ENCODE data around the gene EOMES. TPM values are rescaled to one million over a fixed set of nuclear protein-coding genes. Genes with fewer than 3 reads are reported as not detected.

The EOMES gene
- total and polyA plus RNA-seq, 2 experiments from 2014 or later = not detected

DNA sequence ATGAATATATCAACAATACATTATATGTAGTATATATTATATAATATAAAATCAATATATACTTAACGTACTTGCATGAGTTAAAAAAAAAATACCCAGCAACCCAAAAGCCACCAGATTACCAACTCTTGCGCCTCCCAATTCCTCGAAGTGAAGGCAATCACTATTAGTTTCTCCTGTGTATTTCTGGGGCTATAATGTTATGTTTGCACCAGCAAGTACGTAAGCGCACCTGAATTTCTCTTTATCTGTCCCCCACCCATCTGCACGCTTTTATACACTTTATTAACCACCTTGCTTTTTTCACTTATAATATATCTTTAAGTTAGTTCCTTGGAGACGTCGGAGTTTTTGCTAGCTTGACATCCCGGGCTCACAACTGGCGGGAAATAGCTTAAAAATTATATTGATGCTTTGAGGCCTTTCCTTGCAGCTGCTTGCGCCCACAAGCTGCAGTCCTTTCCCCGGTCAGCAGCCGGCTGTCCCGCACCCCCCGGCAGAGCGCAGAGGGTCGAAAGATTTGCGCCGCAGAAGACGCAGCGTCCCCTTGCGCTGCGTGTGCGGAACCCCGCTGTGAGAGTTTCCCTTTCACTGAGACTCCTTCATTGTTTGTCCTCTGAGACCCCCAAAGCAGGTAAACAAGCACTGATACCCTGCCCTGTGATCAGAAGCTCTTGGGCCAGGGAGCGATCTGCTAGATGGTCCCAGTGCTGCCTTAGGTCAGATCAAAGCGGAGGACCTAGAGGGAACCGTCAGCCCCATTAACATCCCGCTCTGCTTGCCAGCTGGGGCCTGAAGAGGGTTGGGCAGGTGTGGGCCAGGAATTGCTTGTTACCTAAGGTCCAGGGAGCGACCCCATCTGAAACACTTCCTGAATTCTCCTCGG lies 8.9 kb upstream of the EOMES start:
- H3K9me2 ChIP-seq (replicated peaks; ENCODE audit: insufficient read depth) = no peaks in the 10 kb centered on the region
- TF ChIP-seq EZH2phosphoT487 (IDR thresholded peaks at IDR 0.05; ENCODE audit: low read depth, severe bottlenecking, unreplicated experiment) = no peak
- peak; percentile 89 for TF ChIP-seq EZH2 (IDR thresholded peaks at IDR 0.05; ENCODE audit: borderline replicate concordance)
- TF ChIP-seq, protein P1, sequence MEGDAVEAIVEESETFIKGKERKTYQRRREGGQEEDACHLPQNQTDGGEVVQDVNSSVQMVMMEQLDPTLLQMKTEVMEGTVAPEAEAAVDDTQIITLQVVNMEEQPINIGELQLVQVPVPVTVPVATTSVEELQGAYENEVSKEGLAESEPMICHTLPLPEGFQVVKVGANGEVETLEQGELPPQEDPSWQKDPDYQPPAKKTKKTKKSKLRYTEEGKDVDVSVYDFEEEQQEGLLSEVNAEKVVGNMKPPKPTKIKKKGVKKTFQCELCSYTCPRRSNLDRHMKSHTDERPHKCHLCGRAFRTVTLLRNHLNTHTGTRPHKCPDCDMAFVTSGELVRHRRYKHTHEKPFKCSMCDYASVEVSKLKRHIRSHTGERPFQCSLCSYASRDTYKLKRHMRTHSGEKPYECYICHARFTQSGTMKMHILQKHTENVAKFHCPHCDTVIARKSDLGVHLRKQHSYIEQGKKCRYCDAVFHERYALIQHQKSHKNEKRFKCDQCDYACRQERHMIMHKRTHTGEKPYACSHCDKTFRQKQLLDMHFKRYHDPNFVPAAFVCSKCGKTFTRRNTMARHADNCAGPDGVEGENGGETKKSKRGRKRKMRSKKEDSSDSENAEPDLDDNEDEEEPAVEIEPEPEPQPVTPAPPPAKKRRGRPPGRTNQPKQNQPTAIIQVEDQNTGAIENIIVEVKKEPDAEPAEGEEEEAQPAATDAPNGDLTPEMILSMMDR (IDR thresholded peaks at IDR 0.05; ENCODE audit: poor library complexity) = no peak
- H3K4me2 ChIP-seq = no peak overlapping the region
- H3K79me2 ChIP-seq = no peaks in the 10 kb centered on the region
- no peak for DNase-seq (ENCODE audit: low spot score)
- H3K36me3 ChIP-seq (replicated peaks; ENCODE audit: insufficient read depth, low read depth) = no peaks in the 10 kb centered on the region
- peaks cover 84% of the 10 kb centered on the region for H3K27me3 ChIP-seq
- H3K4me3 ChIP-seq = no peak overlapping the region
- WGBS (ENCODE audit: low lambda C conversion rate, missing lambda C conversion rate) = 5% methylated on average over 31 of the region's 31 CpGs
- peaks cover 17% of the 10 kb centered on the region for H3K4me1 ChIP-seq (ENCODE audit: insufficient read depth)
- H3K9me3 ChIP-seq (ENCODE audit: low read depth) = no peaks in the 10 kb centered on the region
- no peak overlapping the region for H2AFZ ChIP-seq
- H4K20me1 ChIP-seq (ENCODE audit: insufficient read depth, poor library complexity, severe bottlenecking) = no peaks in the 10 kb centered on the region
- no peak overlapping the region for H3K27ac ChIP-seq

DNA sequence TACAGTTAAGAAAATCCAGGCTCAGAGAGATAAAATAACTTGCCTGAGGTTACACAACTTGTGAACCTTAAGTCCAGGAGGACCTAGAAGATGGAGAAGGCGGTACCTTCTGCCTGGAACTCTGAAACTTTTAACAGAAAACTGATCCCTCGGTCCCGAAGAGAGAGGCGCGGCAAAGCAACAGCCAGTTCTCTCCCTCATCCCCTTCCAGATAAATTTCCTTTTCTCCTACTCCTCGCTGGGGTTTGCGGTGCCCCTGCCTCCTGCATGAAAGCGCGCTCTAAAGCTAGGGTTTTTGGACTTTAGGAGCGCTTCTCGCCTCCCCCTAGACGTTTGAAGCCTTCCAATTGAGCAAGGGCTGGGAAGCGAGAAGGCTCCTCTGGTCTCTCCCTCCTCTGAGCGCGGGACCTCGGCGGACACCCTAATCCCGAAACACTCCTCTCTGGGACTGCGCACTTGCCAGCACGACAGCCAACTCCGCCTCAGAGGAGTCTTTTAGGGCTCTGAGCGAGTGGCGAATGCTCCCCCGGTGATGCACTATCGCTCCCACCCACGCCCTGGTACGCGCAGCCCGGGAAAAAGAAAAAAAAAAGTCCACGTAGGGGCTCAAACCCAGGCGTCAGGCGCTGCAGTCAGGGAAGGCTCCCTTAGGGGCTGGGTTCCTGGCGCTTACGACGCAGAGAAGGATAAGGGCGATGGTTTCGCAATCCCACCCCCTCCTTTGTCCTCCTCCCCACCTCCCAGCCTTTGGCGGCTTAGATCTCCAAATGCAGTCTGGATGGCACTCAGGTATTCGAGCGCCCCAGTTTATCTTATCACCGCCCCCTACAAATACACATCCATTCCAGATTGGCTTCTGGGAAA lies 7.9 kb upstream of the EOMES start:
- Histone ChIP-seq H3K27ac (no peak overlapping the region), H3K9me3 (ENCODE audit: low read depth) (no peaks in the 10 kb centered on the region), H3K4me2 (peak overlapping the region; percentile 75), H3K27me3 (peaks cover 93% of the 10 kb centered on the region), H3K4me1 (ENCODE audit: insufficient read depth) (peaks cover 17% of the 10 kb centered on the region), H3K79me2 (no peaks in the 10 kb centered on the region), H4K20me1 (ENCODE audit: insufficient read depth, poor library complexity, severe bottlenecking) (no peaks in the 10 kb centered on the region), H3K4me3 (no peak overlapping the region), H3K9me2 (replicated peaks; ENCODE audit: insufficient read depth) (no peaks in the 10 kb centered on the region), H3K36me3 (replicated peaks; ENCODE audit: insufficient read depth, low read depth) (no peaks in the 10 kb centered on the region), H2AFZ (peak overlapping the region; percentile 46)
- DNase-seq (ENCODE audit: low spot score) = no peak
- TF ChIP-seq, protein P1 (IDR thresholded peaks at IDR 0.05; ENCODE audit: poor library complexity) = no peak
- TF ChIP-seq EZH2 (IDR thresholded peaks at IDR 0.05; ENCODE audit: borderline replicate concordance) (peak; percentile 75), EZH2phosphoT487 (IDR thresholded peaks at IDR 0.05; ENCODE audit: low read depth, severe bottlenecking, unreplicated experiment) (peak; percentile 64)
- 1% methylated on average over 36 of the region's 41 CpGs for WGBS (ENCODE audit: low lambda C conversion rate, missing lambda C conversion rate)

GRCh38 chr3:27729325-27729724 lies 7.2 kb upstream of the EOMES start:
- Histone ChIP-seq H3K27me3 (peaks cover 96% of the 10 kb centered on the region), H3K4me2 (peak overlapping the region; percentile 75)
- WGBS (ENCODE audit: low lambda C conversion rate, missing lambda C conversion rate) = 6% methylated on average over 12 of the region's 12 CpGs

More at GRCh38 chr3:27729325-27729724, 7.2 kb upstream of the EOMES start:
- no peak overlapping the region for H3K4me3 ChIP-seq
- H3K9me2 ChIP-seq (replicated peaks; ENCODE audit: insufficient read depth) = no peaks in the 10 kb centered on the region
- H3K9me3 ChIP-seq (ENCODE audit: low read depth) = no peaks in the 10 kb centered on the region
- peak overlapping the region; percentile 46 for H2AFZ ChIP-seq
- H3K79me2 ChIP-seq = no peaks in the 10 kb centered on the region
- H3K36me3 ChIP-seq (replicated peaks; ENCODE audit: insufficient read depth, low read depth) = no peaks in the 10 kb centered on the region
- TF ChIP-seq EZH2phosphoT487 (IDR thresholded peaks at IDR 0.05; ENCODE audit: low read depth, severe bottlenecking, unreplicated experiment) (no peak), EZH2 (IDR thresholded peaks at IDR 0.05; ENCODE audit: borderline replicate concordance) (no peak)
- TF ChIP-seq, protein P1 (IDR thresholded peaks at IDR 0.05; ENCODE audit: poor library complexity) = no peak
- DNase-seq (ENCODE audit: low spot score) = no peak
- H4K20me1 ChIP-seq (ENCODE audit: insufficient read depth, poor library complexity, severe bottlenecking) = no peaks in the 10 kb centered on the region
- H3K4me1 ChIP-seq (ENCODE audit: insufficient read depth) = peaks cover 17% of the 10 kb centered on the region
- H3K27ac ChIP-seq = no peak overlapping the region

All from hepatocyte (in vitro differentiated cells).